GM19099 (cell line): ENCODE results near the gene LRCH3.

Experiments
- POLR2A ChIP-seq: IDR thresholded peaks from 3 replicates; pipeline ENCODE4 v1.6.1; 2011; ENCODE audit warnings: low read depth; ENCODE audit not compliant: insufficient read length; ENCODE audit errors: extremely low read depth

LRCH3 gene

GRCh38 chr3:197854596-197855343, 63.7 kb downstream of the LRCH3 start:
- no peak for TF ChIP-seq POLR2A

- no peak for TF ChIP-seq POLR2A
Observed at GRCh38 chr3:197855571-197855970, 64.5 kb downstream of the LRCH3 start.

- TF ChIP-seq POLR2A = no peak
Observed at GRCh38 chr3:197856199-197856816, 65.3 kb downstream of the LRCH3 start.

GRCh38 chr3:197858133-197858532, 67.1 kb downstream of the LRCH3 start:
- TF ChIP-seq POLR2A = no peak

GRCh38 chr3:197858598-197858997, 67.5 kb downstream of the LRCH3 start:
- no peak for TF ChIP-seq POLR2A

GRCh38 chr3:197866035-197866434, 75.0 kb downstream of the LRCH3 start:
- no peak for TF ChIP-seq POLR2A

- TF ChIP-seq POLR2A = no peak
Observed at GRCh38 chr3:197873329-197873728, 82.3 kb downstream of the LRCH3 start.

GRCh38 chr3:197874064-197874463, 83.0 kb downstream of the LRCH3 start:
- no peak for TF ChIP-seq POLR2A

- TF ChIP-seq POLR2A = no peak
Observed at GRCh38 chr3:197874653-197875052, 83.6 kb downstream of the LRCH3 start.

- TF ChIP-seq POLR2A = no peak
Observed at GRCh38 chr3:197877902-197878301, 86.8 kb downstream of the LRCH3 start.

GRCh38 chr3:197878427-197878826, 87.4 kb downstream of the LRCH3 start:
- no peak for TF ChIP-seq POLR2A

GRCh38 chr3:197880491-197881269, 89.6 kb downstream of the LRCH3 start:
- TF ChIP-seq POLR2A = no peak

GRCh38 chr3:197881270-197881969, 90.4 kb downstream of the LRCH3 start:
- TF ChIP-seq POLR2A = no peak

- no peak for TF ChIP-seq POLR2A
Observed at GRCh38 chr3:197881970-197882338, 90.9 kb downstream of the LRCH3 start.

GRCh38 chr3:197882586-197882985, 91.5 kb downstream of the LRCH3 start:
- no peak for TF ChIP-seq POLR2A
